Hematopoietic multipotent progenitor cell treated with erythropoietin and hydrocortisone succinate and interleukin-3 and kit ligand, for 17 days (in vitro differentiated cells): Measurements from ENCODE around the gene TCAP.

ENCODE experiments used
- DNase-seq: peaks from one replicate; pipeline ENCODE4 v3.0.0-alpha.2; 2015; ENCODE audit warnings: low spot score

The TCAP gene, protein sequence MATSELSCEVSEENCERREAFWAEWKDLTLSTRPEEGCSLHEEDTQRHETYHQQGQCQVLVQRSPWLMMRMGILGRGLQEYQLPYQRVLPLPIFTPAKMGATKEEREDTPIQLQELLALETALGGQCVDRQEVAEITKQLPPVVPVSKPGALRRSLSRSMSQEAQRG

GRCh38 chr17:39664581-39665561, at the start of gene TCAP:
TCAP (plus strand) TSS chr17:39665349; CDS start chr17:39665360, 11 bp downstream.
- no peak for DNase-seq

- DNase-seq: no peak
Measured at GRCh38 chr17:39615434-39615833, 49.7 kb upstream of the TCAP start.

- no peak for DNase-seq
Measured at GRCh38 chr17:39617100-39617445, 48.1 kb upstream of the TCAP start.

DNA sequence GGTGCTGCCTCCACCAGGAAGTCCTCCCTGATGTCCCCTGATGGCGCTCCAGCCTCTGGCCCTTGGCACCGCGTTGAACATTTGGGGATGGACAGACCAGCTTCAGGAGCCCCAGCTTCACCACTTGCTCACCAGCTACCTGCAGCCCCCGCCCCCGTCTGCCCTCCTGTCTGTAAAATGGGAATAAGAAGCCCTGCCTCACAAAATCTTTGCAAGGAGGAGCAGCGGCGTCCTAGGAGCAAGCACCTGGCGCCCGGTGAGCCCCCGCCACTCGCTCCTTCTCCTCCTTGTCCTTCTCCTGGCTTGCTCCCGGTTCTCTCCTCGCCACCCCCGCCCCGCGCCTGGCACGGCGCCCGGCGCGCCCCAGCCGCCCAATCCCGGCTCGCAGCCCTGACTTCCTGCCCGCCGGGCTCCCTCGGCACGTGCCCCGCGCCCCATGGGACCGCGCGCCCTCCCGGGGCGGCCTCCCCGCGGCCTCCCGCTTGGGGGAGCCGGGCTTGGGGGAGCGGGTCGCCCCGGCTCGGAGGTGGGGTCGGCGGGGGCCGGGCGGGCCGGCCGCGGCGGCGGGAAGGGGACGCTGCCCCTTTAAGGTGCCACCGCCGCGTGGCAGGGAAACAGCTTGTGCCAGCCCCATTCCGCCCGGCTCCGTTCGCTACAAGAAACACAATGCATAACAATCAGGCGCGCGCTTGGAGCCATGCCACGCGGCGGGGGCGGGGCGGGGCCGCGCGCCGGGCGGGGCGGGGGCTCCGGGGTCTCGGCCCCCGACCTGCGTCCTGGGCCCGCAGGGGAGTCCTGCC, 47.5 kb upstream of the TCAP start:
- DNase-seq: no peak

- DNase-seq: no peak
Measured at GRCh38 chr17:39618246-39618913, 46.8 kb upstream of the TCAP start.

DNA sequence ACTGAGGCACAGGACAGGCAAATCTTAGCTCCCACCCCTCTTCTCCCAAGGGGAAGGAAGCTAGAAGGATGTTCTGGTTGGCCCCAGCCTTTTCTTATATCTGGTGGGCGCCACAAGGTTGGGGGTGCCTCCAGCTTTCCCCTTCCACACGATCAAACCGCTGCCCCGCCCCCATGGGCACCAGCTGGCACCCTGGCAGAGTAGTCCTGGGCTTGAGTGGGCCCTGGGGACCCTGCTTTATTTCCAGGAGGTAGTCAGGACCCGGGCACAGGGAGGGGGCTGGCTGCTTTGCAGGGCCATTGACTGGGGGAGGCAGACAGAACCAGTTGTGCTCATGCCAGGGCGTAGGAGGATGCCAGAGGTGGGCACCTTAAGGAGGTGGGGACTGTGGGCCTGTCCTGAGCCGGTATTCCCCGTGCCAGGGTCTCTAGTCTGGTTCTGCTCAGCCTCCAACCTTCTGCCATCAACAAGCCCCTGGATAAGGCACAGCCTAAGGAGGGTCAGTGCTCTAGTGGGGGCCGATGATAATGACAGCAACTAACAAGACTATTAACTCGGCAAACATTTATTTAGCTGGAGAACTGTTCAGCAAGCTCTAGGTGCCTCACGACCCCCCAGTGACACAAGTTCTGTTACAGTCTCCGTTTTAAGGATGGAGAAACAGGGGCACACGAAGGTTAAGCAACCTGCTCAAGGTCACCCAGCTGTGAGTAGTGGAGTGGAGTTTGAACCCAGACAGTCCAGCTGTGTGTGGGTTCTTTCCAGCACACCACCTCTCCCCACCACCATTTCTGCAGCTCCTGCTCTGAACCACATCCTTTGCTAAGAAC, 46.0 kb upstream of the TCAP start:
- DNase-seq: no peak

GRCh38 chr17:39619786-39620101, 45.4 kb upstream of the TCAP start:
- DNase-seq: no peak

- DNase-seq: peak; percentile 90
Measured at GRCh38 chr17:39621523-39622379, 43.4 kb upstream of the TCAP start.

- no peak for DNase-seq
Measured at GRCh38 chr17:39622380-39623006, 42.7 kb upstream of the TCAP start.

GRCh38 chr17:39623356-39623950, 41.7 kb upstream of the TCAP start:
- peak; percentile 82 for DNase-seq

- no peak for DNase-seq
Measured at GRCh38 chr17:39624313-39624712, 40.8 kb upstream of the TCAP start.

DNA sequence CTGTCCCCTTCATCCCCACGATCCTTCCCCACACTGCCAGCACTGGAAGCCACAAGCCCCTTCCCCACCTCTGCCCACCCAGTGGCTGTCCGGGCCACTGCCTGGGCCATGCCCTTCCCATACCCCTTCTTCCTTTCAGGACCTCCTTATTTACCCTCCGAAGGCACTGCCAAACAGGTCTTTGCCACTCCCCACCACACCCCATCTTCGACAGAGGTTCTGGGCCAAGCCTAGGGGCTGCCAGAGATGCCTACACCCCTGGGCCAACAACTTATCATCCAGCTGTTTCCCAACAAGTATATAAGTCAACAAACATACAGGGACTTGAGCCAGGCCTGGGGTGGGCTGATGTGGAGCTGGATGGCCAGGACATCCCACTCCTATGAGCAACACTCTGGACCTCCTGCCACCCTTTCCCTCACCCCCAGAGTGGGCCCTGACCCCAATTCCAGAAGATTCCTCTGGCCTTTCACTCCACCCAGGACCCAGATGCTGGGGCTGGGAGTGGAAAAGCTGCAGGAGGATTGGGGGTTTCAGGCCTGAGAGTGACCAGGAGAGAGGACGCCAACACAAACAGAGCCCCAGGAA, 39.9 kb upstream of the TCAP start:
- no peak for DNase-seq

DNA sequence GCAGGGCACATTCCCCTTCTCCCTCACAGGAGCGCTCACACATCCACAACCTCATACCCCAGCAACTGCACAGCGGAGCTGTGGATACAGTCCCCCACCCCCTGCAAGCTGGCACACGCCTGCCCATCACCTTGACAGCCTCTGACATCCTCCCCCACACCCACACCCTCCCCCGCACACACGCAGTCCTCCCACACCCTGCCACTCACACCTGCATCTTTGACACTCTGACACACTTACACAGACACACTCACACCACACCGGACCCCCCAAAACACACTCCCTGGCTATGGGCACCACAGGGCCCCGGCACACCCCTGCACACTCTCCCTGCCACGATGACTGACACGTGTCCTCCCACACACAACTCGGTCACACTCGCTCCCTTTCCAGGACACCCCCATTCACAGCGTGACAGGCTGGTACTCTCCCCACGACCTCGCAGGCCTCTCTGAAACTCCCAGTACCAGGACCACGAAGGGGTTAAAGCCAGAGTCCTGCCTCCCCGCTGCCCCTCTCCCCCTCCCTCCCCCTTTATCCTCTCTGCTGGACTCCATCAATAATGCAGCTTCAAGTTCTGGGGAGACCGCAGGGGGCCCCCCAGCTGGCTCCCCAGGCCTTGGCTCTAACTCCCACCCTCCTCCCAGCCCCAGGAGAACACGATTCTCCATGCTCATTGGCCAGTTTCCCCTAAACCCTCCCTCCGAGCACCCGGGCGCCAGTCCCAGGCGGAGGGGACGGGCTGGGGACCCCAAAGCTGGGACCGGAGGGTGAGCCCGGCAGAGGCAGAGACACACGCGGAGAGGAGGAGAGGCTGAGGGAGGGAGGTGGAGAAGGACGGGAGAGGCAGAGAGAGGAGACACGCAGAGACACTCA, 38.7 kb upstream of the TCAP start, which contains the start of gene PPP1R1B:
TSS of gene PPP1R1B (plus strand) at position 782 of the 876 bp plus-strand sequence. CDS start 441 bp downstream, outside the sequence.
- no peak for DNase-seq

- no peak for DNase-seq
Measured at GRCh38 chr17:39627047-39627711, 38.0 kb upstream of the TCAP start.

DNA sequence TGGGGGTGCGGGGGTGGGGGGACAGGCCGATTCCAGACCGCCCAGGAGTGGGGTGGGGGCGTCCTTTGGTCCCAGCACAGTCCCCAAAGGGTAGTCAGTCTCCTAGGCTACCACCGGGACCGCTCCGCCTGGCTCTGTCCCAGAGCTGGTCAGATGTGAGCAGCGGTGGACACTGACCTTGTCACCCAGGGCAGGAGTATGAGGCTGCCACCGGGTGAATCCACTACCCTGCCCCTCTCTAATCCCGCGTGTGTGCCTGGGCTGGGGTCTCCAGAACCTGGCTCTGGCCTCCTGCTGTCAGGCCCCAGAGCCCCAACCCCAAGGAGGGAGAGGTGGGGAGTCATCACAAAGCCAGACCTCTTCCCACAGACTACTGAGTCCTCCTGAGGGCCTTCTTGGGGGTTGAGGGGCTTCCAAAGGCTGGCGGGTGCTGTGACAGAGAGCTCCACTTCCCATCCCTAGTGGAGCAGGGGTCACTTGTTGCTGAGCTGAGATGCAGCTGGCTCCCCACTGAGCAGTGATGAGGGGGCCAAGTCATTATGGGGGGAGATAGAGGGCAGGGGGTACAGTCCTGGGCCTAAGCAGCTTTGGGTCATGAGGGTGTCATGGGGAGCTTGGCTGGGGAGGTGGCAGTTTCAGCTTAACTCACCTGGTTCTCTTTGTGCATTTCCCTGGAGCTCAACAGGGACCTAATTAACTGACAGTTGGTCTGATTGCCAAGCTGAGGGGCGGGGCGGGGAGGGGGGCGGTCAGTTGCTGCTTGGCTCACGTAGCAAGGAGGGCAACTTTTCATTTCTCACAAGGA, 37.2 kb upstream of the TCAP start:
- no peak for DNase-seq

DNA sequence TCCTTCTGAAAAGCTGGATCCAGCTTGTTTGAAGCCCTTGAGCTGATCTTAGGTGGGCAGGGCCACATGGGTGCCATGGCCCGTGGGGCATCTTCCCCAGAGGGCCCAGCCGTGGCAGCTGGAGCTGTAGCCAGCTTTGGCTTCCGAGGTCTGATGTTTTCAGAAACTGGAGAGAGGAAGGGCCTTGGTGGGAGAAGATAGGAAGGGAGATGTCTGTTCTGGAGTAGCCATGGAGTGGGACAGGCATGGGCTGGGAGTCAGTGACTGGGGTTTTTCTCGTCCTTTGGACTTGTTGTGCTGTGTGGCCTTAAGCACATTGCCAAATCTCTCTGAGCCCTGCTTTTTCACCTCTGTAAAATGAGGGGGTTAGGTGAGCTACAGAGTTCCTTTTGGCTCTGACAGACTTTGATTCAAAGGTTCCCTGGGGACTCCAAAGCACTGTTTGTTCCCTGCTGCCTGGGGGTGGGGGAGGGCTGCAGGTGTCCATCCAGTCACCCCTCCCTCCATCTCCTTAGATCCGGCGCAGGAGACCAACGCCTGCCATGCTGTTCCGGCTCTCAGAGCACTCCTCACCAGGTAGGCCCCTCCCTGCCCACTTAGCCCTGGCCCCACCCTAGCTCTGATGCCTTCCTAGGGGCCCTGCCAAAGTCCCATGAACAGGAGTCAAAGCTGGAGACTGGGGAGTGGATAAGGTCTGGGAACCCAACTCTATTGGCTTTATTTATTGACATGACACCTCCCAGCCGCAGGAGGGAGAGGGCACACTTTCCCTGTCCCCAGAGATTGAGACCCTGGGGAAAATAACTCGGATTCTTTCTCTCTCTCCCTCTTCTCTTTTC, 36.3 kb upstream of the TCAP start:
- no peak for DNase-seq
